HEK293 (cell line): Measurements from ENCODE around the gene KCP.

ENCODE experiments used
- ZNF37A ChIP-seq: fragments of 450-650 bp; IDR thresholded peaks from 2 replicates; pipeline ENCODE4 v1.5.1; 2018; ENCODE audit warnings: missing biosample characterization, missing genetic modification characterization
- ZNF404 ChIP-seq: fragments of 450-650 bp; formaldehyde crosslinking; IDR thresholded peaks from 2 replicates; pipeline ENCODE4 v1.5.1; 2017; ENCODE audit warnings: missing biosample characterization, missing genetic modification characterization
- TF ChIP-seq, protein P1 (sequence below): fragments of 450-650 bp; formaldehyde crosslinking; IDR thresholded peaks from 2 replicates; pipeline ENCODE4 v1.5.1; 2016; ENCODE audit warnings: missing biosample characterization, missing genetic modification characterization
- TF ChIP-seq, protein P2 (sequence below): fragments of 450-650 bp; formaldehyde crosslinking; IDR thresholded peaks from 2 replicates; pipeline ENCODE4 v1.5.1; 2016; ENCODE audit warnings: missing biosample characterization, missing genetic modification characterization

DNA sequence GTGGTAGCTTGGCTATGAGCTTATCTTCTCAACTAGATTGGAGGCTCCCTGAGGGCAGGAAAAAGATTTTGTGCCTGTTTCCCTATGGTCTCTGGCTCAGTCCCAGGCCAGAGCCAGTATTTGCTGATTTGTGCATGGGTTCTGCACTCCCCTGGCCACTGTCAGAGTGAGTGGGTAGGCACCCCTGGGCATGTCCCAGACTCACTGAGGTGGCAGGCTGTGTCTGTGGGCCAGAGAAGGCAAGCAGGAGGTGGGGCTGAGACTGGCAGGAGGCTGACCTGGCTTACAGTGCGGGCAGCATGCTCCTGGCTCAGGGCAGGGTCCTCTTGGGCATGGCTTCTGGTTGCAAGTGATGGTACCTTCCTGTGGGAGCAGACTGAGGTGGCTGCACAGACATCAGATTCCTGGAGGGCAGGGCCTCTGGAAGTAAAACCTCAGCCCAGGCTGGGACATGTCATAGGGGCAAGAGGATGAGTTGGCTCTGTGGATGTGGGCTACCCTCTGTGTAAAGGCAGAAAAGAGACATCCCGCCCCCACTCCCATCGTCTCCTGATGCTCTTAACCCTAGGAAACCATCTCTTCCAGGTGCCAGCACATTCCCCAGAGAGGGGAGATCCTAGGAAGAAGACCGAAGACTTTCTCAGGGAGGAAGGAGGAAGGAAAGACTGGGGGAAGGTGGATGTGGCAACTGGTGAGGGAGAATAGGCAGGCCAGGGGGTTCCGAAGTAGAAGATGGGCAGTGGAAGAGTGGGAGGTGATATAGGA, 4.3 kb downstream of the KCP start:
- TF ChIP-seq ZNF404 (tag by site-specific recombination) (no peak), ZNF37A (tag by site-specific recombination) (no peak)
- TF ChIP-seq, protein P1, sequence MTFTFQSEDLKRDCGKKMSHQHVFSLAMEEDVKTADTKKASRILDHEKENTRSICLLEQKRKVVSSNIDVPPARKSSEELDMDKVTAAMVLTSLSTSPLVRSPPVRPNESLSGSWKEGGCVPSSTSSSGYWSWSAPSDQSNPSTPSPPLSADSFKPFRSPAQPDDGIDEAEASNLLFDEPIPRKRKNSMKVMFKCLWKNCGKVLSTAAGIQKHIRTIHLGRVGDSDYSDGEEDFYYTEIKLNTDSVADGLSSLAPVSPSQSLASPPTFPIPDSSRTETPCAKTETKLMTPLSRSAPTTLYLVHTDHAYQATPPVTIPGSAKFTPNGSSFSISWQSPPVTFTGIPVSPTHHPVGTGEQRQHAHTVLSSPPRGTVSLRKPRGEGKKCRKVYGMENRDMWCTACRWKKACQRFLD (tag by site-specific recombination): no peak
- TF ChIP-seq, protein P2, sequence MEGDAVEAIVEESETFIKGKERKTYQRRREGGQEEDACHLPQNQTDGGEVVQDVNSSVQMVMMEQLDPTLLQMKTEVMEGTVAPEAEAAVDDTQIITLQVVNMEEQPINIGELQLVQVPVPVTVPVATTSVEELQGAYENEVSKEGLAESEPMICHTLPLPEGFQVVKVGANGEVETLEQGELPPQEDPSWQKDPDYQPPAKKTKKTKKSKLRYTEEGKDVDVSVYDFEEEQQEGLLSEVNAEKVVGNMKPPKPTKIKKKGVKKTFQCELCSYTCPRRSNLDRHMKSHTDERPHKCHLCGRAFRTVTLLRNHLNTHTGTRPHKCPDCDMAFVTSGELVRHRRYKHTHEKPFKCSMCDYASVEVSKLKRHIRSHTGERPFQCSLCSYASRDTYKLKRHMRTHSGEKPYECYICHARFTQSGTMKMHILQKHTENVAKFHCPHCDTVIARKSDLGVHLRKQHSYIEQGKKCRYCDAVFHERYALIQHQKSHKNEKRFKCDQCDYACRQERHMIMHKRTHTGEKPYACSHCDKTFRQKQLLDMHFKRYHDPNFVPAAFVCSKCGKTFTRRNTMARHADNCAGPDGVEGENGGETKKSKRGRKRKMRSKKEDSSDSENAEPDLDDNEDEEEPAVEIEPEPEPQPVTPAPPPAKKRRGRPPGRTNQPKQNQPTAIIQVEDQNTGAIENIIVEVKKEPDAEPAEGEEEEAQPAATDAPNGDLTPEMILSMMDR (tag by site-specific recombination): no peak
